Adrenal gland (tissue), 12 donors: Measurements from ENCODE around the gene CASP6. TPM values are rescaled to one million over a fixed set of nuclear protein-coding genes. Genes with fewer than 3 reads are reported as not detected.

ENCODE experiments used
- DNase-seq, 7 donors: peaks; one replicate each; pipeline ENCODE4 v3.0.0-alpha.2; 2019 to 2020
- H3K27ac ChIP-seq, 5 donors: fragments of 200-600 bp; sonication (generic) in 4 of 5; 1 replicate in 3 of 5; 2 replicates in 2 of 5; pipeline versions ENCODE4 v1.5.1 to v1.8.0; 2016 to 2020; ENCODE audit warnings: mild to moderate bottlenecking in 1 of 5
- H3K27me3 ChIP-seq: fragments of 200-600 bp; 2 replicates; pipeline ENCODE4 v1.8.0; 2021
- H3K36me3 ChIP-seq, 2 donors: fragments of 200-600 bp; replicated peaks in 1 of 2; 1 replicate in 1 of 2; 2 replicates in 1 of 2; pipeline versions ENCODE4 v1.5.1 to v1.8.0; 2018 to 2022
- H3K4me1 ChIP-seq, 2 donors: fragments of 200-600 bp; replicated peaks in 1 of 2; 1 replicate in 1 of 2; 2 replicates in 1 of 2; pipeline versions ENCODE4 v1.5.1 to v1.8.0; 2018 to 2021
- H3K4me3 ChIP-seq, 4 donors: fragments of 200-600 bp; sonication (generic) in 3 of 4; one replicate each; pipeline ENCODE4 v1.5.1; 2016 to 2018
- H3K9me3 ChIP-seq, 3 donors: fragments of 200-600 bp; sonication (generic) in 1 of 3; replicated peaks in 1 of 3; 1 replicate in 2 of 3; 2 replicates in 1 of 3; pipeline versions ENCODE4 v1.5.1 to v1.8.0; 2016 to 2021
- POLR2A ChIP-seq, 2 donors: fragments of 450-650 bp; IDR thresholded peaks; one replicate each; pipeline ENCODE4 v1.6.1; 2017; ENCODE audit warnings: antibody characterized with exemption in 2 of 2, mild to moderate bottlenecking in 2 of 2, moderate library complexity in 1 of 2
- WGBS, 4 donors: extraction: QIAGEN DNeasy Blood & Tissue Kit in 2 of 4; methylation state at CpG; one replicate each; pipeline versions ENCODE4 v1.1.5 to v1.1.7; 2013 to 2017; 5-methylcytosine and 5-hydroxymethylcytosine counted together
- intact Hi-C, 2 donors: fragments of 100-400 bp; cut with DNase I; formaldehyde crosslinking; loops; one replicate each; pipeline versions ENCODE4 v1.14.1 to v1.15.0; 2022 to 2023
- polyA plus RNA-seq, 3 donors: library from polyadenylated mRNA; stranded (reverse); fragments of 200-250 nt in 2 of 3; fragments of 350-450 nt in 1 of 3; fragmentation: Illumina TruSeq in 1 of 3; extraction: RNeasy Lipid Tissue Mini Kit (QIAGEN cat#74804) in 1 of 3; gene quantifications; one replicate each; pipeline ENCODE4 v1.2.3, GENCODE V29; 2013 to 2014
- total RNA-seq, 9 donors: library from RNA; depleted of rRNA in 4 of 9; stranded (reverse); fragments of >200 nt in 4 of 9; fragments of 120-200 nt in 1 of 9; fragmentation: NEBNext Ultra II Directional in 1 of 9; extraction: Animal tissue kit (Norgen Biotek cat#: 25700) in 1 of 9; gene quantifications; one replicate each; pipeline versions ENCODE4 v1.1.0 to v1.2.4, GENCODE V29; 2013 to 2023
- TF ChIP-seq, protein P1 (sequence below), 6 experiments: fragments of 450-650 bp in 4 of 6; fragments of 200-600 bp in 2 of 6; sonication (generic) in 1 of 6; IDR thresholded peaks; 1 replicate in 5 of 6; 2 replicates in 1 of 6; pipeline versions ENCODE4 v1.5.1 to v1.8.0; 2016 to 2021; ENCODE audit warnings: antibody characterized with exemption in 6 of 6, mild to moderate bottlenecking in 2 of 6, moderate library complexity in 1 of 6
- donor health status: healthy with polysubstance abuse.
- donor health status: Bipolar disorder and iron deficiency.
- donor health status: DM: yes; HTN: yes; CAD: no.
- donor health status: DM: no; HTN: no; CAD: no.
- donor health status: DM: no; HTN: no; CAD: no.
- donor health status: DM: yes; HTN: yes; CAD: no.

The CASP6 gene
- total and polyA plus RNA-seq, 12 donors = 7.3 to 21.6 (median 11.9) TPM

DNA sequence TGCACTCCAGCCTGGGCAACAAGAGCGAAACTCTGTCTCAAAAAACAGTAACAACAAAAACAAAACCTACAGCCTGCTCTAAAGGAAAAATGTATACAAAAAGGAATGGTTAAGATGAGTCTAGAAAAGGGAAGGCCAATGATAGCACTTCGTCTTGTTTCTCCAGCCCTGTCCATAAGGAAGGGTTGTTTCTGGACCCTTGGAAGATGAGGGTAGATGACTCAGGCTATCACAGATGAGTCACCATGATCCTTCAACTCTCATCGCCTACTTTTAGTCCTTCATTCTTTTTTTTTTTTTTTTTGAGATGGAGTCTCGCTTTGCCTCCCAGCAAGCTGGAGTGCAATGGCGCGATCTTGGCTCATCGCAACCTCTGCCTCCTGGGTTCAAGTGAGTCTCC lies 17.8 kb upstream of the CASP6 start:
- TF ChIP-seq, protein P1, sequence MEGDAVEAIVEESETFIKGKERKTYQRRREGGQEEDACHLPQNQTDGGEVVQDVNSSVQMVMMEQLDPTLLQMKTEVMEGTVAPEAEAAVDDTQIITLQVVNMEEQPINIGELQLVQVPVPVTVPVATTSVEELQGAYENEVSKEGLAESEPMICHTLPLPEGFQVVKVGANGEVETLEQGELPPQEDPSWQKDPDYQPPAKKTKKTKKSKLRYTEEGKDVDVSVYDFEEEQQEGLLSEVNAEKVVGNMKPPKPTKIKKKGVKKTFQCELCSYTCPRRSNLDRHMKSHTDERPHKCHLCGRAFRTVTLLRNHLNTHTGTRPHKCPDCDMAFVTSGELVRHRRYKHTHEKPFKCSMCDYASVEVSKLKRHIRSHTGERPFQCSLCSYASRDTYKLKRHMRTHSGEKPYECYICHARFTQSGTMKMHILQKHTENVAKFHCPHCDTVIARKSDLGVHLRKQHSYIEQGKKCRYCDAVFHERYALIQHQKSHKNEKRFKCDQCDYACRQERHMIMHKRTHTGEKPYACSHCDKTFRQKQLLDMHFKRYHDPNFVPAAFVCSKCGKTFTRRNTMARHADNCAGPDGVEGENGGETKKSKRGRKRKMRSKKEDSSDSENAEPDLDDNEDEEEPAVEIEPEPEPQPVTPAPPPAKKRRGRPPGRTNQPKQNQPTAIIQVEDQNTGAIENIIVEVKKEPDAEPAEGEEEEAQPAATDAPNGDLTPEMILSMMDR (IDR thresholded peaks at IDR 0.05) = no peak
- no peak for TF ChIP-seq POLR2A (IDR thresholded peaks at IDR 0.05)
- Histone ChIP-seq H3K36me3 (no peaks in the 10 kb centered on the region), H3K27me3 (no peaks in the 10 kb centered on the region), H3K9me3 (no peaks in the 10 kb centered on the region), H3K4me1 (no peaks in the 10 kb centered on the region), H3K4me3 (no peak overlapping the region), H3K27ac (no peak overlapping the region)
- DNase-seq = no peak
- intact Hi-C loops = no loop called here
- 78 to 86% (median 81%) methylated on average over 7 of the region's 7 CpGs for WGBS, 4 donors

DNA sequence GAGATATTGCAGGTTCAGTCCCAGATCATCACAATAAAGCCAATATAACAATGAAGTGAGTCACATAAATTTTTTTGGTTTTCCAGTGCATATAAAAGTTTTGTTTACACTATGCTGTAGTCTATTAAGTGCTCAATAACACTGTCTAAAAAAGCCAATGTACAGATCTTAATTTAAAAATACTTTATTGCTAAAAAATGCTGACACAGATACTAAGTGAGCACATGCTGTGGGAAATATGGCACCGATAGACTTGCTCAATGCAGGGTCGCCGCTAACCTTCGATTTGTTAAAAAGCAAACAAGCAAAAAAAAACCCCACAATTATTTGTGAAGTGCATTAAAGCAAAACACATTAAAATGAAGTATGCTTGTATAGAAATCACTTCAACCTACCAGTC lies 16.4 kb upstream of the CASP6 start:
- Histone ChIP-seq H3K27ac (no peak overlapping the region), H3K27me3 (no peaks in the 10 kb centered on the region), H3K4me1 (no peaks in the 10 kb centered on the region), H3K9me3 (no peaks in the 10 kb centered on the region), H3K36me3 (no peaks in the 10 kb centered on the region), H3K4me3 (no peak overlapping the region)
- TF ChIP-seq POLR2A (IDR thresholded peaks at IDR 0.05) = no peak
- TF ChIP-seq, protein P1 (IDR thresholded peaks at IDR 0.05) = no peak
- 90 to 98% (median 97%) methylated on average over 4 of the region's 4 CpGs for WGBS, 4 donors
- no peak for DNase-seq
- intact Hi-C loops = no loop called here

DNA sequence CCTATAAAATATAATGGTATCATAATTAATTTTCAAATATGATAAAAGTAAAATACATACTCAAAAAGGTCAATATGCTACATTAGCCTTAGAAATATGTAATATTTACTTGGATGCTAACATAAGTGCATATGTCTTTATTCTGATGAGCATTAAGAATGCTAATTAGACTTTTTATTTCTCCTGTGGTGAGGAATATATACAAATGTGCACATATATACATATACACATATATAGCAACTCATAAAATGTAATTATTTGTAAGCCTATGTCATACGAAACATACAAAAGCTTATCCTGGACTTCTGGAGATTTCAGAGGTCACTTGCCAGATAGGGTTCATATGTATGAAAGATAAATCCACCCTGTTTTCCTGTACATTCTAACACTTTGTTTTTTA lies 15.5 kb upstream of the CASP6 start:
- no peak overlapping the region for H3K4me3 ChIP-seq
- H3K27ac ChIP-seq = no peak overlapping the region
- WGBS, 4 donors = 89 to 100% (median 95%) methylated on average over 1 of the region's 1 CpG
- no peaks in the 10 kb centered on the region for H3K4me1 ChIP-seq
- H3K27me3 ChIP-seq = no peaks in the 10 kb centered on the region
- H3K36me3 ChIP-seq = no peaks in the 10 kb centered on the region
- no peaks in the 10 kb centered on the region for H3K9me3 ChIP-seq
- no peak for DNase-seq
- intact Hi-C loops = no loop called here
- TF ChIP-seq, protein P1 (IDR thresholded peaks at IDR 0.05) = no peak
- no peak for TF ChIP-seq POLR2A (IDR thresholded peaks at IDR 0.05)

DNA sequence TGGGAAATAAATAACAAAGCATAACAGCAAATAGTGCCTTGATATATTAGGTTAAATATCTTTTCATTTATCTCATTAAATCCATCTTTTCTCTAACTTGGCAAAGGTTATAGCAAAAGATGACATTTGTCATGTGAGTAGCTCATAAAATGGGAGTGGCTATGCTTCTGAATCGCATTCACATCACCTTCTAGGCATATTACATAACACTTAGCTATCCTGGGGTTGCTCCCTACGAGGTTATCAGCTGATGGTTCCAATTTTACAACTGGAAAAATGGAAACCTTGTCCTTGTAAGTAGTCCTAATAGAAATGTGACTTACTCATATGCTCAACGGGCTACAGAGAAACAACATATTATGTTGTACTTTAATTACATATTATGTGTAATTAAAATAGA lies 10.3 kb upstream of the CASP6 start:
- no peak overlapping the region for H3K27ac ChIP-seq
- H3K36me3 ChIP-seq = peaks cover 0 to 4% of the 10 kb centered on the region in 2 donors
- TF ChIP-seq, protein P1 (IDR thresholded peaks at IDR 0.05) = no peak
- no peak for TF ChIP-seq POLR2A (IDR thresholded peaks at IDR 0.05)
- no peak overlapping the region for H3K4me3 ChIP-seq
- WGBS, 4 donors = 72 to 92% (median 81%) methylated on average over 3 of the region's 3 CpGs
- H3K4me1 ChIP-seq = no peaks in the 10 kb centered on the region
- intact Hi-C loops = no loop called here
- no peaks in the 10 kb centered on the region for H3K9me3 ChIP-seq
- H3K27me3 ChIP-seq = no peaks in the 10 kb centered on the region
- DNase-seq = no peak
